Measurements from ENCODE around the gene AHNAK. TPM values are rescaled to one million over a fixed set of nuclear protein-coding genes. Genes with fewer than 3 reads are reported as not detected.
A peak's percentile ranks its signal among the peaks of the same experiment; 100 is the strongest.
"Not testable (repeated sequence)": the region's sequence is repeated elsewhere in the genome, so short reads cannot be mapped to it uniquely, and the experiment has no call there.

The AHNAK gene
- total and polyA plus RNA-seq, 9 donors = 114 to 699 (median 540) TPM

- DNase-seq = peak in 1 of 5 donors; percentile 10
- intact Hi-C loops (cut with DNase I) = no loop called here
- Histone ChIP-seq H3K27me3 (no peaks in the 10 kb centered on the region), H3K9me3 (no peaks in the 10 kb centered on the region), H3K4me1 (ENCODE audit: insufficient read depth) (no peaks in the 10 kb centered on the region), H3K4me3 (no peak overlapping the region), H3K27ac (no peak overlapping the region), H3K36me3 (no peaks in the 10 kb centered on the region)
- 51 to 66% (median 55%) methylated on average over 8 of the region's 8 CpGs for WGBS, 3 donors
- TF ChIP-seq, protein P1, sequence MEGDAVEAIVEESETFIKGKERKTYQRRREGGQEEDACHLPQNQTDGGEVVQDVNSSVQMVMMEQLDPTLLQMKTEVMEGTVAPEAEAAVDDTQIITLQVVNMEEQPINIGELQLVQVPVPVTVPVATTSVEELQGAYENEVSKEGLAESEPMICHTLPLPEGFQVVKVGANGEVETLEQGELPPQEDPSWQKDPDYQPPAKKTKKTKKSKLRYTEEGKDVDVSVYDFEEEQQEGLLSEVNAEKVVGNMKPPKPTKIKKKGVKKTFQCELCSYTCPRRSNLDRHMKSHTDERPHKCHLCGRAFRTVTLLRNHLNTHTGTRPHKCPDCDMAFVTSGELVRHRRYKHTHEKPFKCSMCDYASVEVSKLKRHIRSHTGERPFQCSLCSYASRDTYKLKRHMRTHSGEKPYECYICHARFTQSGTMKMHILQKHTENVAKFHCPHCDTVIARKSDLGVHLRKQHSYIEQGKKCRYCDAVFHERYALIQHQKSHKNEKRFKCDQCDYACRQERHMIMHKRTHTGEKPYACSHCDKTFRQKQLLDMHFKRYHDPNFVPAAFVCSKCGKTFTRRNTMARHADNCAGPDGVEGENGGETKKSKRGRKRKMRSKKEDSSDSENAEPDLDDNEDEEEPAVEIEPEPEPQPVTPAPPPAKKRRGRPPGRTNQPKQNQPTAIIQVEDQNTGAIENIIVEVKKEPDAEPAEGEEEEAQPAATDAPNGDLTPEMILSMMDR (IDR thresholded peaks at IDR 0.05) = no peak
- TF ChIP-seq POLR2A (IDR thresholded peaks at IDR 0.05) = no peak
- no peak for TF ChIP-seq EP300 (IDR thresholded peaks at IDR 0.05)
Observed at GRCh38 chr11:62566247-62566646, 19.6 kb upstream of the AHNAK start.

- 42 to 46% (median 44%) methylated on average over 5 of the region's 5 CpGs for WGBS, 3 donors
- no peaks in the 10 kb centered on the region for H3K36me3 ChIP-seq
- no peak overlapping the region for H3K27ac ChIP-seq
- H3K4me1 ChIP-seq (ENCODE audit: insufficient read depth) = peaks cover 5% of the 10 kb centered on the region
- peak in 2 of 5 donors; percentile 8 to 26 for DNase-seq
- intact Hi-C loops (cut with DNase I) = no loop called here
- TF ChIP-seq POLR2A (IDR thresholded peaks at IDR 0.05) (no peak), EP300 (IDR thresholded peaks at IDR 0.05) (no peak)
- TF ChIP-seq, protein P1 (IDR thresholded peaks at IDR 0.05) = no peak
- H3K27me3 ChIP-seq = no peaks in the 10 kb centered on the region
- H3K9me3 ChIP-seq = no peaks in the 10 kb centered on the region
- no peak overlapping the region for H3K4me3 ChIP-seq
Observed at GRCh38 chr11:62565100-62565802, 18.6 kb upstream of the AHNAK start.

DNA sequence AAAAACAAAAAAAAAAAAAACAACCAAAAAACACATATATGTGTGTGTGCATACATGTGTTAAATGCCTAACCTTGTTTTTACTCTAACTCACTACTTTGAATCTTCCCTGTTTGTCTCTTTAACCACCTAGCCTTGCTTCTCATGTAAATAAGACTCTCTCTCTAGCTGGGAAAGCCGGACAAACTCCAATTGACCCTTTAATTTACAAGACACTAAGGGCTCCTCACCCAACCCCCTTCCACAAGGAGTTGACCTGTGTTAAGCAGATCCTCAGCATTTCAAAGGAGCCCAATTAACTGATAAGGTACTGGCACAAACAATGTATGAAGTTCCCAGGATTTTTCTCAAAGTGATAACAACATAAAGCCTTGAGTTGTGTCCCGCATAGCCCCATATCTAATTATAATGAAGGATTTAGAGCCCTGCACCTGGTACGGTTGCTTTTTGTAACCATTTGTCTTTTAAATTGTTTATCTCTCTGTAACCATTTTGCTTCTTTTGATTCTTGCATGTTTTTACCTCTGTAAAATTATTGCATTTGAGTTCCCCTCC is 15.1 kb upstream of the AHNAK start:
- H3K27me3 ChIP-seq; H3K4me3 ChIP-seq; H3K36me3 ChIP-seq; H3K9me3 ChIP-seq; H3K27ac ChIP-seq; intact Hi-C loops (cut with DNase I); H3K4me1 ChIP-seq (ENCODE audit: insufficient read depth): not testable (repeated sequence)
- 12 to 42% (median 29%) methylated on average over 3 of the region's 3 CpGs for WGBS, 3 donors
- DNase-seq = peak in 2 of 5 donors; percentile 4 to 10

DNA sequence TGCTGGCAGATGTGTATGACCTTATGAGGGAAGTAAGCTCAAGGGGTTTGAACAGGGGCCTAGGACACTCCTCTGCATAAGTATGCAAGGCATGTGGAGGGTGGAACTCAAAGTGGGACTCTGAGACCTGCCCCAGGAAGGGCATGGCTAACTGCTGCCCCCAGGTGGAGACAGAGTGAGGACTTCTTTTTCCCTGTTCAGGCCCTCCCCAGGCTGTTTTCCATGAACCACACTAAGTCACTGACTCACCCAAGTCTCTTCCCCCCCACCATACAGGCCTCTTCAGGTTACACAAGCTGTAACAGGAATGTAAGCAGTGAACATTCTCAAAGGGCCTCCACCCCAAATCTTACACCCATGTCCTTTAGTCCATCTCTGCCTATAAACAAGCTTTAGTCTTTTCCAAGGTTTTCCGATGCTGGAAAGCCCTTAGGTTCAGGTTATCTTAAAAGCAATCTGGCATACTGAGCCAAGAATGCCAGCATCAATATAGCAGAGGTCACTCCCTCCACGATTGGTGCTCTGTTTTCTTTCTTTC is 14.0 kb upstream of the AHNAK start:
- H3K27ac ChIP-seq = peak overlapping the region; percentile 33 to 41
- intact Hi-C loops (cut with DNase I) = no loop called here
- H3K27me3 ChIP-seq = no peaks in the 10 kb centered on the region
- TF ChIP-seq EP300 (IDR thresholded peaks at IDR 0.05) (no peak), POLR2A (IDR thresholded peaks at IDR 0.05) (no peak)
- TF ChIP-seq, protein P1 (IDR thresholded peaks at IDR 0.05) = peak; percentile 53 to 90 (median 72)
- DNase-seq = peak; percentile 81 to 94 (median 87)
- peaks cover 14% of the 10 kb centered on the region for H3K4me1 ChIP-seq (ENCODE audit: insufficient read depth)
- WGBS, 3 donors = 10 to 11% (median 10%) methylated on average over 2 of the region's 2 CpGs
- H3K4me3 ChIP-seq = no peak overlapping the region
- H3K36me3 ChIP-seq = no peaks in the 10 kb centered on the region
- H3K9me3 ChIP-seq = no peaks in the 10 kb centered on the region

DNA sequence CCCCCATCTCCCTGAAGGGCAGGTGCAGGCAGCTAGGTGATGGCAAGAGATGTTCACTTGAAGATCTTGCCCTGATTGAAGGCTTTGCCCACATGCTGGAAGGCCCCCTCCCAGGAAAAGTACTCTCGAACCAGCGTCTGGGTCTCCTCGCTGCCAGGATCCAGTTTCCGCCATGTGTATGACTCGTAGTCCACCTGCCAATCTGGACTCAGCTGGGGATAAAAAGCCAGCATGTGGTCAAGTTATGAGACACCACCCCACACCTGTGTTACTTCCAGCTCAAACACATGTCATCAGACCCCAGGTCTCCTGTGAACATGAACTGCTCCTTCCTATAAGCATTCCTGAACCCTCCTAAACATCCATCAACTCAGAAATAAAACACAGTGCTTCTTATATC is 13.0 kb upstream of the AHNAK start:
- H3K4me1 ChIP-seq (ENCODE audit: insufficient read depth) = peaks cover 16% of the 10 kb centered on the region
- H3K36me3 ChIP-seq, H3K27me3 ChIP-seq, H3K9me3 ChIP-seq, H3K27ac ChIP-seq, H3K4me3 ChIP-seq: not testable (repeated sequence)
- DNase-seq = peak in 1 of 5 donors; percentile 26
- 76 to 81% (median 78%) methylated on average over 5 of the region's 5 CpGs for WGBS, 3 donors
- intact Hi-C loops (cut with DNase I) = loop anchor here in 2 of 4 donors (5.0 to 10.0 kb wide), 3 partner anchors 142 to 1055 kb away; partner anchors contain the start of genes PLAAT3 (in 1 of the 2) and SCGB1A1 (in 1 of the 2)

All from ovary (tissue), 9 donors.